HG03108 (cell line): ENCODE results near the gene ELP4.
"Not testable (repeated sequence)": the region's sequence is repeated elsewhere in the genome, so short reads cannot be mapped to it uniquely, and the experiment has no call there.

Experiments
- ATAC-seq: cut with Tn5 transposase; IDR thresholded peaks from one replicate; pipeline ENCODE4 v1.9.1; 2021; ENCODE audit warnings: moderate library complexity; ENCODE audit not compliant: unreplicated experiment

Gene ELP4

GRCh38 chr11:31641477-31642062 lies 132.0 kb downstream of the ELP4 start:
- no peak for ATAC-seq

GRCh38 chr11:31643857-31644256 lies 134.3 kb downstream of the ELP4 start:
- ATAC-seq, result no peak

- ATAC-seq, result no peak
Measured at GRCh38 chr11:31645747-31646146, 136.2 kb downstream of the ELP4 start.

GRCh38 chr11:31646216-31646615 lies 136.6 kb downstream of the ELP4 start:
- ATAC-seq, result no peak

GRCh38 chr11:31649129-31649966 lies 139.8 kb downstream of the ELP4 start:
- no peak for ATAC-seq

- ATAC-seq, result no peak
Measured at GRCh38 chr11:31651208-31651607, 141.6 kb downstream of the ELP4 start.

- ATAC-seq, result peak; percentile 50
Measured at GRCh38 chr11:31651822-31652221, 142.3 kb downstream of the ELP4 start.

GRCh38 chr11:31652528-31652927 lies 143.0 kb downstream of the ELP4 start:
- peak; percentile 50 for ATAC-seq

- no peak for ATAC-seq
Measured at GRCh38 chr11:31655483-31655882, 145.9 kb downstream of the ELP4 start.

- no peak for ATAC-seq
Measured at GRCh38 chr11:31656051-31656450, 146.5 kb downstream of the ELP4 start.

- ATAC-seq, result no peak
Measured at GRCh38 chr11:31657091-31657490, 147.5 kb downstream of the ELP4 start.

- ATAC-seq, result no peak
Measured at GRCh38 chr11:31664129-31664528, 154.6 kb downstream of the ELP4 start.

- no peak for ATAC-seq
Measured at GRCh38 chr11:31664954-31665353, 155.4 kb downstream of the ELP4 start.

- ATAC-seq, result no peak
Measured at GRCh38 chr11:31671681-31672080, 162.1 kb downstream of the ELP4 start.

GRCh38 chr11:31673108-31673507 lies 163.5 kb downstream of the ELP4 start:
- ATAC-seq, result not testable (repeated sequence)

- no peak for ATAC-seq
Measured at GRCh38 chr11:31676280-31676982, 166.9 kb downstream of the ELP4 start.

GRCh38 chr11:31680770-31681169 lies 171.2 kb downstream of the ELP4 start:
- no peak for ATAC-seq

- ATAC-seq, result no peak
Measured at GRCh38 chr11:31687256-31687655, 177.7 kb downstream of the ELP4 start.

- no peak for ATAC-seq
Measured at GRCh38 chr11:31687861-31688260, 178.3 kb downstream of the ELP4 start.

- no peak for ATAC-seq
Measured at GRCh38 chr11:31689559-31689958, 180.0 kb downstream of the ELP4 start.

- no peak for ATAC-seq
Measured at GRCh38 chr11:31690041-31690440, 180.5 kb downstream of the ELP4 start.

- ATAC-seq, result no peak
Measured at GRCh38 chr11:31690516-31690915, 180.9 kb downstream of the ELP4 start.
